Suppressor macrophage treated with lipopolysaccharide for 4 hours (primary cell): ENCODE data around the gene SCARF1.

Experiments
- DNase-seq: peaks from one replicate; pipeline ENCODE4 v3.0.0-alpha.2; 2020

SCARF1 gene

GRCh38 chr17:1597861-1598342 lies 47.6 kb downstream of the SCARF1 start:
- DNase-seq: no peak

GRCh38 chr17:1593630-1593931 lies 52.0 kb downstream of the SCARF1 start:
- DNase-seq: no peak

- no peak for DNase-seq
Measured at GRCh38 chr17:1592751-1593629, 52.5 kb downstream of the SCARF1 start.

GRCh38 chr17:1591474-1592090 lies 54.0 kb downstream of the SCARF1 start:
- no peak for DNase-seq

GRCh38 chr17:1590747-1591473 lies 54.6 kb downstream of the SCARF1 start:
- DNase-seq: no peak

- DNase-seq: peak; percentile 93
Measured at GRCh38 chr17:1590029-1590746, 55.3 kb downstream of the SCARF1 start.

GRCh38 chr17:1588821-1589585 lies 56.5 kb downstream of the SCARF1 start:
- peak; percentile 79 for DNase-seq

- DNase-seq: no peak
Measured at GRCh38 chr17:1584167-1584566, 61.4 kb downstream of the SCARF1 start.
